Measurements from ENCODE around the gene ZDHHC11.
"Not testable (repeated sequence)": the region's sequence is repeated elsewhere in the genome, so short reads cannot be mapped to it uniquely, and the experiment has no call there.

ZDHHC11 gene

DNA sequence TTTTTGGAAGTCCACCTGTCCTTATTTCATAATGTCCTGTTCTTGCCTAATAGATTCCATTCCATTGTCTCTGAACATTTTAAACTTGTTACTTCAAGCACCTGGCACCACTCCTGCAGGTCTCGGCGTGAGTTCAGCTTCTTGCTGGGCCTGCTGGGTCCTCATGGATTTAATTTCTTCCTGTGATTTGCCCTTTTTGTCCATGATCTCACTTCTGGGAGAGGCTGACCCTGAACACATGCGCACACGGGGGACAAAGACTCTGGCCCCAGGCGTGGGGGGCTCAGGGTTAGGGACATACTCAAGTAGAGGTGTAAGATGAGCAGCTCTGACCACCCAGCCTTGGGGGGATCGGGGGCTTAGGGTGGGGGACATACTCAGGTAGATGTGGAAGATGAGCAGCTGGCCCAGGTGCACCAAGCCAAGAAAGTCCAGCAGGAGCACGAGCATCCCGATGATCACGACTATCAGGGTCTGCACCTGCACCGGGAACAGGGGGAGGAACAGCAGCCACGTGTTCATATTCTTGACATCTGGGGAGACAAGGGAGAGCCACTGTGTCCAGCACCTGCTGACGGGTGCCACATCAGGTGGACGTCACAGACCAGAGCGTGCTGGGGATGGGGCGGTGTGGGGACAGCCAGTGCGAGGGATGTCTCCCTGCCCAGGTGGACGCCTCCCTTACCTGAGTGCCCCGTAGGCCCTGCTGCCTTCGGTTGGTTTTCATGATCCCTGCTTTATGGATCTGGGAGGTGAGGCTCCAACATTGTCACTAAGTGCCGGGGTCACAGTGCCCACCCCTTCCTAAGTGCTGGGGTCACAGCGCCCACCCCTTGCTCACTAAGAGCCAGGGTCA is 10.4 kb downstream of the ZDHHC11 start:
- not testable (repeated sequence) for H3K36me3 ChIP-seq (ENCODE audit: control insufficient read depth, insufficient read depth, low read length); H3K4me1 ChIP-seq (ENCODE audit: control insufficient read depth, insufficient read depth, low read length, poor library complexity, severe bottlenecking); DNase-seq; H3K4me3 ChIP-seq (ENCODE audit: insufficient read depth, low read depth, low read length, poor library complexity, severe bottlenecking); H3K27ac ChIP-seq (ENCODE audit: insufficient read depth, low read length, poor library complexity, severe bottlenecking); H3K9me3 ChIP-seq (ENCODE audit: control insufficient read depth, low read length); H3K27me3 ChIP-seq (replicated peaks; ENCODE audit: control insufficient read depth, insufficient read depth, low read length, poor library complexity, severe bottlenecking)

DNA sequence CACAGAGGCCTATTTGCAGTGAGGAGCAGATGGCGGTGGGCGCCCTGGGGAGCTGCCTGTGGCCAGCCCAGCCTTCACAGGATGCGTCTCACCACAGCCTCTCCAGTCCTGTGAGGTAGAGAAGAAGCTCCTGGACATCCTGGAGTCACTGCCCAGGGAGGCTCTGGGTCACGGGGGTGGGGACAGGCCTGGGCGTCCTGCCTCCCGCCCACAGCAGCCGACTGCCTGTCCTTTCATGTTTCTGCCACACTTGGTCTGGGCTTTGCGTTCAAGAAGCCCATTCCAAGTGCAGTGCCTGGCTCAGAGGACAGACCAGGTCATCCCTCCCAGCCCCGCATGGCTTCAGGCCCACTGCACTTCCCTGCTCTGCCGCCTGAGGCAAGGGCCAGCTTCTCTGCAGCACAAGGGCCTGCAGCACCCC is 12.3 kb downstream of the ZDHHC11 start:
- not testable (repeated sequence) for H3K27ac ChIP-seq (ENCODE audit: insufficient read depth, low read length, poor library complexity, severe bottlenecking); H3K27me3 ChIP-seq (replicated peaks; ENCODE audit: control insufficient read depth, insufficient read depth, low read length, poor library complexity, severe bottlenecking); H3K4me1 ChIP-seq (ENCODE audit: control insufficient read depth, insufficient read depth, low read length, poor library complexity, severe bottlenecking); H3K9me3 ChIP-seq (ENCODE audit: control insufficient read depth, low read length); DNase-seq; H3K4me3 ChIP-seq (ENCODE audit: insufficient read depth, low read depth, low read length, poor library complexity, severe bottlenecking); H3K36me3 ChIP-seq (ENCODE audit: control insufficient read depth, insufficient read depth, low read length)

DNA sequence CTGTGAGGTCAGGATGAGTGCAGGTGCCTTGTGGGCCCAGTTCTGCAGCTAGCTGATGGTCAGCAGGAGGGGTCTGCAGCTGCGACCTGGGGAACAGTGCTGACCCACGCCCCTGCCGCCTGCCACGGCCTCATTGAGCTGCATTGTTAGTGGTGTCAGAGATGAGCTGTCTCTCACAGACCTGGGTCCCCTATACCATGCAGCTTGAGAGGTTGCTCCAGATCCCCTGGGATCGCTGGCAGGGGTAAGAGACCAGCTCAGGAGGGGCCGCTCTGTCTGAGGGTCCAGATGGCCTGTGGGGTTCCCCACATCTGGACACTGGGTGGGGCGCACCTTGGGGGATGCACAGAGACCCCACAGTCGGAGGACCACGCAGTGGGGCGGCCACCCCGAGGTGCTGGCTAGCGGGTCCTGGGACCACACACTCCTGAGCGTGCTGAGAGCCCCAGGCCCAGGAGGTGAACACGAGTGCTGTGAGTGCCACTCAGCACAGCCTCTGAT is 13.1 kb downstream of the ZDHHC11 start:
- H3K27ac ChIP-seq (ENCODE audit: insufficient read depth, low read length, poor library complexity, severe bottlenecking); DNase-seq; H3K27me3 ChIP-seq (replicated peaks; ENCODE audit: control insufficient read depth, insufficient read depth, low read length, poor library complexity, severe bottlenecking); H3K36me3 ChIP-seq (ENCODE audit: control insufficient read depth, insufficient read depth, low read length); H3K4me3 ChIP-seq (ENCODE audit: insufficient read depth, low read depth, low read length, poor library complexity, severe bottlenecking); H3K9me3 ChIP-seq (ENCODE audit: control insufficient read depth, low read length); H3K4me1 ChIP-seq (ENCODE audit: control insufficient read depth, insufficient read depth, low read length, poor library complexity, severe bottlenecking): not testable (repeated sequence)

DNA sequence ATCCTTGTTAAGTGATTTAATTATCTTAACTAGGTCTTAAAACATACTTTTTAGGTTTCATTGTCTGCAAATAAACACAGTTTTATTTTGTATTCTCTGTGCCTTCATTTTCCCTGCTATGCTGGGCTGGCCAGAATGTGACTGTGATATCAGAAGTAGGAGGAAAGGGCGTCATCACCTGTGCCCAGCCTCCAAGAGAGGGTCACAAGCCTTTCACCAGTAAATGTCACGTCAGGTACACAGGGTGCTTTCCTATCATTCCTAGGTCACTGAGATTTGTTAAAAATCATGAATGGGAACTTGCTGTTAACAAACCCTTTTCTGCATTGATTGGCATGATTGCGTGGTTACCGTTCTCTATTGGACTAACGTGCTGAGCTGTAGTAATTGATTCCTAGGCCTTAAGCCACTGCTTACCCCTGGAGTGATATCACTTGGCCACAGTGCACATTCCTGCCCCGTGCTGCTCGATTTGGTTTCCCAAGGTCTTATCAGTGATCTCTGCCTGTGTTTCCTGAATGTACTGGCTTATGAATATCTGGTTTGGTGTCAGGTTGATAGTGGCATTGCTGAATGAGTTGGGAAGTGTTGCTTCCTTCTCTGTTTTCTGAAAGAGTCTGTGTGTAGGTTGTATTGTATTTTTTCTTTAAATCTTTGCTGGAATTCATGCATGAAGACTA is 14.7 kb downstream of the ZDHHC11 start:
- not testable (repeated sequence) for H3K4me1 ChIP-seq (ENCODE audit: control insufficient read depth, insufficient read depth, low read length, poor library complexity, severe bottlenecking); H3K9me3 ChIP-seq (ENCODE audit: control insufficient read depth, low read length); H3K36me3 ChIP-seq (ENCODE audit: control insufficient read depth, insufficient read depth, low read length); H3K27me3 ChIP-seq (replicated peaks; ENCODE audit: control insufficient read depth, insufficient read depth, low read length, poor library complexity, severe bottlenecking); H3K4me3 ChIP-seq (ENCODE audit: insufficient read depth, low read depth, low read length, poor library complexity, severe bottlenecking); DNase-seq; H3K27ac ChIP-seq (ENCODE audit: insufficient read depth, low read length, poor library complexity, severe bottlenecking)

DNA sequence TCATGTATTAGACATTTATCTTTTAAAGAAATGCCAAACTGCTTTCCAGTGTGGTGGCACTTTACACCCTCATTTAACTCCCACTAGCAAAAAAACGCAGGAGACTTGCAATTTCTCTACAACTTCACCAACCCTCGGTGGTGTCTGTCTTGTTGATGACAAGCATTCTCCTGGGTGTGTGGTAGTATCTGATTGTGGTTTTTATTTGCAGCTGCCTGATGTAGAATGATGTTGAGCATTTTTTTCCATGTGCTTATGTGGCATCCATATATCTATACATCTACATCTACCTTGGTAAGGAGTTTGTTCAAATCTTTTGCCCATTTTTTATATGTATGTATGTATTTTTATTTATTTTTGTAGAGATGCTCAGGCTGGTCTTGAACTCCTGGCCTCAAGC is 16.8 kb downstream of the ZDHHC11 start:
- H3K4me3 ChIP-seq (ENCODE audit: insufficient read depth, low read depth, low read length, poor library complexity, severe bottlenecking); H3K36me3 ChIP-seq (ENCODE audit: control insufficient read depth, insufficient read depth, low read length); H3K4me1 ChIP-seq (ENCODE audit: control insufficient read depth, insufficient read depth, low read length, poor library complexity, severe bottlenecking); H3K27ac ChIP-seq (ENCODE audit: insufficient read depth, low read length, poor library complexity, severe bottlenecking); DNase-seq; H3K9me3 ChIP-seq (ENCODE audit: control insufficient read depth, low read length); H3K27me3 ChIP-seq (replicated peaks; ENCODE audit: control insufficient read depth, insufficient read depth, low read length, poor library complexity, severe bottlenecking): not testable (repeated sequence)

DNA sequence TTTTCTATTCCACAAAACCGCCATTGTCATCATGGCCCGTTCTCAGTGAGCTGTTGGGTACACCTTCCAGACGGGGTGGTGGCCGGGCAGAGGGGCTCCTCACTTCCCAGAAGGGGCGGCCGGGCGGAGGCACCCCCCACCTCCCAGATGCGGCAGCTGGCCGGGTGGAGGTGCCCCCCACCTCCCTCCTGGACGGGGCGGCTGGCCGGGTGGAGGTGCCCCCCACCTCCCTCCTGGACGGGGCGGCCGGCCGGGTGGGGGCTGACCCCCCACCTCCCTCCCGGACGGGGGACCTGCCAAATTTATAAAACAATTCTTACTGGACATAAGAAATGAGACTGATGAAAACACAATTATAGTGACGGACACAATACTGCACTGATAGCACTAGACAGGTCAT is 22.6 kb downstream of the ZDHHC11 start:
- H3K27ac ChIP-seq (ENCODE audit: insufficient read depth, low read length, poor library complexity, severe bottlenecking); H3K27me3 ChIP-seq (replicated peaks; ENCODE audit: control insufficient read depth, insufficient read depth, low read length, poor library complexity, severe bottlenecking); H3K36me3 ChIP-seq (ENCODE audit: control insufficient read depth, insufficient read depth, low read length); H3K4me1 ChIP-seq (ENCODE audit: control insufficient read depth, insufficient read depth, low read length, poor library complexity, severe bottlenecking); H3K4me3 ChIP-seq (ENCODE audit: insufficient read depth, low read depth, low read length, poor library complexity, severe bottlenecking); DNase-seq; H3K9me3 ChIP-seq (ENCODE audit: control insufficient read depth, low read length): not testable (repeated sequence)

DNA sequence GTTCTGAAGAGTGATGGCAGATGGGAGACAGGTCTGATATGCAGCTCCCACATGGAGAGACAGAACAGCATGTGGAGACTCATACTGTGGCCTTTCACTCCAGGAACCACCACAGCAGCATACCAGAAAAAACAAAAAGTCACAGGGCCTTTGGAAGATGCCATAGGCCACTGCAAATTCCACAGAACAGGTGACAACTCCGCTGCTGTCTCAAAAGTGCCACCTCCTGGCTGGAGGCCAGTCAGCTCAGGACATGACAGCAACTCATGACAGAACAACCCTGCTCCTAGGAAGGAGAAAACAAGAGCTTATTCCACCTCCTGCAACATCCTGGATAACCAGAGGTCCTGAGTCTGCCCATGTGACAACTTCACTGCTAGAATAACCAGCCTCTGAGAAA is 25.2 kb downstream of the ZDHHC11 start:
- H3K4me3 ChIP-seq (ENCODE audit: insufficient read depth, low read depth, low read length, poor library complexity, severe bottlenecking); H3K4me1 ChIP-seq (ENCODE audit: control insufficient read depth, insufficient read depth, low read length, poor library complexity, severe bottlenecking); DNase-seq; H3K27ac ChIP-seq (ENCODE audit: insufficient read depth, low read length, poor library complexity, severe bottlenecking); H3K9me3 ChIP-seq (ENCODE audit: control insufficient read depth, low read length); H3K27me3 ChIP-seq (replicated peaks; ENCODE audit: control insufficient read depth, insufficient read depth, low read length, poor library complexity, severe bottlenecking); H3K36me3 ChIP-seq (ENCODE audit: control insufficient read depth, insufficient read depth, low read length): not testable (repeated sequence)

DNA sequence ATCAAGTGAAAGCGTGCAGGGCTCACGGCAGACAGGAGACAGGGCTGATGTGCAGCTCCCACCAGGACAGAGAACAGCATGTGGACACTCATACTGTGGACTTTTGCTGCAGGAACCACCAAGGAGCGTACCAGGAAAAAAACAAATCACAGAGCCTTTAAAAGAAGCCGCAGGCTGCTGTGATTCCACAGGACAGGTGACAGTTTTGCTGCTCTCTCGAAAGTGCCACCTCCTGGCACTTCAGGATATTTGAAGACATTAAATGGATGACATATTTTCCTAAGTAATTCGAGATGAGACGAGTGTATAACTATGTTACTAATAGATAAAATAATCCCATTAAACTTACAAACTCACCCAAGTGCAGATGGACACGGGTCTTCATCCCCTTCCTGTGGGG is 29.3 kb downstream of the ZDHHC11 start:
- Histone ChIP-seq H3K36me3 (ENCODE audit: control insufficient read depth, insufficient read depth, low read length) (no peaks in the 10 kb centered on the region), H3K4me3 (ENCODE audit: insufficient read depth, low read depth, low read length, poor library complexity, severe bottlenecking) (no peak overlapping the region), H3K27me3 (replicated peaks; ENCODE audit: control insufficient read depth, insufficient read depth, low read length, poor library complexity, severe bottlenecking) (no peaks in the 10 kb centered on the region), H3K4me1 (ENCODE audit: control insufficient read depth, insufficient read depth, low read length, poor library complexity, severe bottlenecking) (no peaks in the 10 kb centered on the region), H3K27ac (ENCODE audit: insufficient read depth, low read length, poor library complexity, severe bottlenecking) (no peak overlapping the region), H3K9me3 (ENCODE audit: control insufficient read depth, low read length) (no peaks in the 10 kb centered on the region)
- no peak for DNase-seq

DNA sequence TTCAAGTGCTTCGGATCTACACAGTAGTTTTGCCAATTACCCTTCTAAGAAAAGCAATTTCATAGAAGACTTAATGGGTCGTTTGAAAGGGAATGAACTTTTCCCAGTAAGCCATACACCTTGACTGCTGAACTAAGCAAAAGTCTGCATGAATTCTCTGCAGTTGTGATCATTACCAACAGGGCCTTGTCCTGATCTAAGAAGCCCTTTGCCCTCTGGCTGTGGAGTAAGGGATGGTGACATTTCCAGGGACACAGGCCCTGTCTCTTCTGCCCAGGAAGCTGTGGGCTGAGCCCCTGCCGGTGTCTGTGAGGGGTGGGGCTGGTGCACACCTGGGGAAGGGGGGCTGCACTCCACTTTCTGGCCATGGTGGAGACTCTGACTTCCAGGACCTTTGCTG is 30.5 kb downstream of the ZDHHC11 start:
- H3K4me1 ChIP-seq (ENCODE audit: control insufficient read depth, insufficient read depth, low read length, poor library complexity, severe bottlenecking): no peaks in the 10 kb centered on the region
- H3K4me3 ChIP-seq (ENCODE audit: insufficient read depth, low read depth, low read length, poor library complexity, severe bottlenecking): no peak overlapping the region
- no peaks in the 10 kb centered on the region for H3K27me3 ChIP-seq (replicated peaks; ENCODE audit: control insufficient read depth, insufficient read depth, low read length, poor library complexity, severe bottlenecking)
- no peaks in the 10 kb centered on the region for H3K36me3 ChIP-seq (ENCODE audit: control insufficient read depth, insufficient read depth, low read length)
- DNase-seq: no peak
- H3K9me3 ChIP-seq (ENCODE audit: control insufficient read depth, low read length): no peaks in the 10 kb centered on the region
- H3K27ac ChIP-seq (ENCODE audit: insufficient read depth, low read length, poor library complexity, severe bottlenecking): no peak overlapping the region

DNA sequence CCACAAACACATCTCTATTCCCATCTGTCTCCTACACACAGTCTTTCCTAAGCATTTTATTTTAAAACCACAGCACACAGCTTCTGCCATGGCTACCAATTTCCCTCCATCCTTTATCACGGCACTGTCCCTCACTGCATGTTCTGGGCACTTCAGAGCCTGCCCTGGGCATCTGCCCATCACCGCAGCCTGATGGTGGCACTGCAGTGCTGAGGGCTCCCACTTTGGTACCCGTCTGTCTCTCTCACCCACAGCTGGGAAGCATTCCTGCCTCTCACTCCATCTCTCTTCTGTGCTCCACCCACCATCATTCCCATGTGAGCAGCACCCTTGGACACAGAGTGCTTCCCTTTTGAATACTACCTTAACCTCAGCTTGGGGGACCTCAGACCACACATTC is 31.7 kb downstream of the ZDHHC11 start:
- no peak overlapping the region for H3K4me3 ChIP-seq (ENCODE audit: insufficient read depth, low read depth, low read length, poor library complexity, severe bottlenecking)
- H3K27ac ChIP-seq (ENCODE audit: insufficient read depth, low read length, poor library complexity, severe bottlenecking): no peak overlapping the region
- H3K9me3 ChIP-seq (ENCODE audit: control insufficient read depth, low read length): no peaks in the 10 kb centered on the region
- no peak for DNase-seq
- no peaks in the 10 kb centered on the region for H3K36me3 ChIP-seq (ENCODE audit: control insufficient read depth, insufficient read depth, low read length)
- H3K4me1 ChIP-seq (ENCODE audit: control insufficient read depth, insufficient read depth, low read length, poor library complexity, severe bottlenecking): no peaks in the 10 kb centered on the region
- no peaks in the 10 kb centered on the region for H3K27me3 ChIP-seq (replicated peaks; ENCODE audit: control insufficient read depth, insufficient read depth, low read length, poor library complexity, severe bottlenecking)
